ENCODE data around the gene MBOAT1. TPM values are rescaled to one million over a fixed set of nuclear protein-coding genes. Genes with fewer than 3 reads are reported as not detected.
A peak's percentile ranks its signal among the peaks of the same experiment; 100 is the strongest.

Gene MBOAT1
- total RNA-seq, 2 donors from 2014 or later = 5.0 to 7.0 TPM

DNA sequence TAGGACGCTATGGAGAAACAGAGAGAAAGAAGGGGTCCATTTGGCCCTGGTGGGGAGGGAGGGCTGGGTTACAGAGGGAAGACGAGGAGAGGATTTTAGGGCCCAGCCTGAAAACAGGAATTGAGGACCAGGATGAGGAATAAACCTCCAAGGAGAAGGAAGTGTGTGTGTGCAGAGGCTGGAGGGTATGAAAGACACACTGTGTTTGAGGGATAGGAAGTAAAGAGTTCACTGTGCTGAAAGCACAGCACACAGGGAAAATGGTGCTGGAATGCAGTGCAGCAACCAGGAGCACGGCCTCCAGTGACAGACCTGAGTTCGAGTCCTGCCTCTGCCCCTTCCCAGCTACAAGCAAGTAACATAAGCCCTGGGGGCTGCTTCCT lies 7.8 kb downstream of the MBOAT1 start:
- H3K27me3 ChIP-seq = no peaks in the 10 kb centered on the region
- TF ChIP-seq, protein P1, sequence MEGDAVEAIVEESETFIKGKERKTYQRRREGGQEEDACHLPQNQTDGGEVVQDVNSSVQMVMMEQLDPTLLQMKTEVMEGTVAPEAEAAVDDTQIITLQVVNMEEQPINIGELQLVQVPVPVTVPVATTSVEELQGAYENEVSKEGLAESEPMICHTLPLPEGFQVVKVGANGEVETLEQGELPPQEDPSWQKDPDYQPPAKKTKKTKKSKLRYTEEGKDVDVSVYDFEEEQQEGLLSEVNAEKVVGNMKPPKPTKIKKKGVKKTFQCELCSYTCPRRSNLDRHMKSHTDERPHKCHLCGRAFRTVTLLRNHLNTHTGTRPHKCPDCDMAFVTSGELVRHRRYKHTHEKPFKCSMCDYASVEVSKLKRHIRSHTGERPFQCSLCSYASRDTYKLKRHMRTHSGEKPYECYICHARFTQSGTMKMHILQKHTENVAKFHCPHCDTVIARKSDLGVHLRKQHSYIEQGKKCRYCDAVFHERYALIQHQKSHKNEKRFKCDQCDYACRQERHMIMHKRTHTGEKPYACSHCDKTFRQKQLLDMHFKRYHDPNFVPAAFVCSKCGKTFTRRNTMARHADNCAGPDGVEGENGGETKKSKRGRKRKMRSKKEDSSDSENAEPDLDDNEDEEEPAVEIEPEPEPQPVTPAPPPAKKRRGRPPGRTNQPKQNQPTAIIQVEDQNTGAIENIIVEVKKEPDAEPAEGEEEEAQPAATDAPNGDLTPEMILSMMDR (IDR thresholded peaks at IDR 0.05) = no peak
- H3K36me3 ChIP-seq = no peaks in the 10 kb centered on the region
- peaks cover 0 to 70% of the 10 kb centered on the region in 2 donors for H3K4me1 ChIP-seq
- no peaks in the 10 kb centered on the region for H3K9me3 ChIP-seq
- no peak for DNase-seq (ENCODE audit: low spot score)
- H3K27ac ChIP-seq = peak overlapping the region; percentile 55 to 79
- H3K4me3 ChIP-seq = no peak overlapping the region

DNA sequence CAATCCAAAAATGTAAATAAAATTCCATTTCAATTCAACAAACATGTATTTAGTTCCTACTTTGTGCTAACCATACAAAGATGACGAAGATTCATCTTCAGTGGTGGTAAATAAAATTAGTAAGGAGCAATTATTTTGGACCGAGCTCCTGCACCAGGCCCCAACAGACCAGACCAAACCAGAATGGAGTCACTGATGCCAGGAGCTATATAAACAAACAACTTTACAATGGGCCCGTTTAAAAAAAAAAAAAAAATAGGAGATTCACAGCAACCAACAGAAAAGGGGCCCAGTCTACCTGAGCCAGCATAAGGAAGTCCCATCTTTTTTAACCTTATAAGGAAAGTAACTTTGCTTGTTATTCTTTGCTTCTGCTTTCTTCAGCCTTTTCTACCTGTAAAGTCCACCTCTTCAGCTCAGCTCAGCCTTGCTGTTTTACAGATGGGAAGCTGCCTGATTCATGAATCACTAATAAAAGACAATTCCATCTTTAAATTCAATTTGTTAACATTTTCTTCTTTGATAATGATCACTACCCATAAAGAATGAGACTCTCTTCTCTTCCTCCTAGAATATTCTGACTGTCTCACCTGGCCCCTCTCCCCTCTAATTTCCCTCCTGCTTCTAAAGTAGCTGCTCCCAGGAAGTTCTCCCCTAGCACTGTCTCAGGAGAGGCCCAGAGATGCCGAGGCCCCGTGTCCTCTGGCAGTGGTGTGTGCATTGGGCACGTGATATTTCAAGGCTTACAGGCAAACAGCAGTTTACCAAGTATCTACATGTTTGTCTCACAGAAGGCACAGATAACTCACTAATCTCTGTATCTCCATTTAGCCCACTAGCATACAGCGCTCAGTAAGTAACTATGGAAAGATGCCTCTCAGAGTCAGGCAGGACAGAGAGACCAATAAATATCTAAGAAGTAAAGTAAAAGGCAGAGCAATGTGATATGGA lies 8.4 kb downstream of the MBOAT1 start:
- no peaks in the 10 kb centered on the region for H3K27me3 ChIP-seq
- H3K4me3 ChIP-seq = no peak overlapping the region
- H3K27ac ChIP-seq = peak overlapping the region; percentile 55 to 79
- TF ChIP-seq, protein P1 (IDR thresholded peaks at IDR 0.05) = no peak
- DNase-seq (ENCODE audit: low spot score) = no peak
- H3K9me3 ChIP-seq = no peaks in the 10 kb centered on the region
- H3K36me3 ChIP-seq = no peaks in the 10 kb centered on the region
- H3K4me1 ChIP-seq = peaks cover 0 to 65% of the 10 kb centered on the region in 2 donors

DNA sequence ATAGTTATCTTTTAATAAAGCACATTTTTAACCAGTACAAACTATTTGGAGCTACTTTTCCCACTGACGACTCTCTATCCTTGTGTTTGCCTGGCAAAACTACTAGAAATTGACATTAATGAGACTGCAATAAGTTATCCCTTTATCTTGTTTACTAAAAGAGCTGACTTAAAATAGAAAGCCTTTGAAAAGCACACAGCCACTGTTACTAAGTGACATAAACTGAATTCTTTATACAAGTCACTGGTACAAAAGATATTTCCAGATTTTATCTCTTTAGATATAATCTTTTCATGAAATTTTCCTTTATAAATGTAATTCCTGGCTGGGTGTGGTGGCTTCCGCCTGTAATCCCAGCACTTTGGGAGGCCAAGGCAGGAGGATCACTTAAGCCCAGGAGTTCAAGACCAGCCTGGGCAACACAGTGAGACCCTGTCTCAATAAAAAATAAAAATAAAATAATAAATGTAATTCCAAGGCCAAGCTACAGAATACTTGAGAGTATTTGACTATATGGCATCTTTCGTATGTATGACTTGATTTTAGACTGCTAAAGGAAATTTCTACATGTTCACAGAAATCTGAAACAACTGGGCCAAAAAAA lies 9.5 kb downstream of the MBOAT1 start:
- H3K9me3 ChIP-seq = no peaks in the 10 kb centered on the region
- H3K36me3 ChIP-seq = no peaks in the 10 kb centered on the region
- TF ChIP-seq, protein P1 (IDR thresholded peaks at IDR 0.05) = no peak
- H3K27me3 ChIP-seq = no peaks in the 10 kb centered on the region
- DNase-seq (ENCODE audit: low spot score) = no peak
- H3K4me1 ChIP-seq = peaks cover 0 to 62% of the 10 kb centered on the region in 2 donors
- H3K4me3 ChIP-seq = no peak overlapping the region
- peak overlapping the region; percentile 55 to 79 for H3K27ac ChIP-seq

DNA sequence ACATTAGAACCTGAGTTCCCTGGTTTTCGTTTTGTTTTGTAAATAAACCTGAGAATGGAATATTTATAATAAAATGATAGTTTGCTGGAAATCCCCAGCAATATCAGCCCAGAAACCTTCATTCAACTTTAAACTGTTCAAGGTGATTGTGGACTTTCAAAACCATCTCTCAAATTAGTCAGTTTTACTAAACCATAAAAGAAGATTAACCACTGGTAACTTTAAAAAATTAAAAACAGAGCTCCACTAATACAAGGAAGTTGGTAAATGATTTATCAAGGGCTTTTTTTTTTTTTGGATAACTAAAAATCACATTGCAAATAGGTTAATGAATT lies 10.0 kb downstream of the MBOAT1 start:
- no peaks in the 10 kb centered on the region for H3K27me3 ChIP-seq
- peaks cover 0 to 62% of the 10 kb centered on the region in 2 donors for H3K4me1 ChIP-seq
- H3K9me3 ChIP-seq = no peaks in the 10 kb centered on the region
- no peaks in the 10 kb centered on the region for H3K36me3 ChIP-seq
- no peak for DNase-seq (ENCODE audit: low spot score)
- H3K4me3 ChIP-seq = no peak overlapping the region
- H3K27ac ChIP-seq = peak overlapping the region; percentile 55 to 79
- TF ChIP-seq, protein P1 (IDR thresholded peaks at IDR 0.05) = no peak

DNA sequence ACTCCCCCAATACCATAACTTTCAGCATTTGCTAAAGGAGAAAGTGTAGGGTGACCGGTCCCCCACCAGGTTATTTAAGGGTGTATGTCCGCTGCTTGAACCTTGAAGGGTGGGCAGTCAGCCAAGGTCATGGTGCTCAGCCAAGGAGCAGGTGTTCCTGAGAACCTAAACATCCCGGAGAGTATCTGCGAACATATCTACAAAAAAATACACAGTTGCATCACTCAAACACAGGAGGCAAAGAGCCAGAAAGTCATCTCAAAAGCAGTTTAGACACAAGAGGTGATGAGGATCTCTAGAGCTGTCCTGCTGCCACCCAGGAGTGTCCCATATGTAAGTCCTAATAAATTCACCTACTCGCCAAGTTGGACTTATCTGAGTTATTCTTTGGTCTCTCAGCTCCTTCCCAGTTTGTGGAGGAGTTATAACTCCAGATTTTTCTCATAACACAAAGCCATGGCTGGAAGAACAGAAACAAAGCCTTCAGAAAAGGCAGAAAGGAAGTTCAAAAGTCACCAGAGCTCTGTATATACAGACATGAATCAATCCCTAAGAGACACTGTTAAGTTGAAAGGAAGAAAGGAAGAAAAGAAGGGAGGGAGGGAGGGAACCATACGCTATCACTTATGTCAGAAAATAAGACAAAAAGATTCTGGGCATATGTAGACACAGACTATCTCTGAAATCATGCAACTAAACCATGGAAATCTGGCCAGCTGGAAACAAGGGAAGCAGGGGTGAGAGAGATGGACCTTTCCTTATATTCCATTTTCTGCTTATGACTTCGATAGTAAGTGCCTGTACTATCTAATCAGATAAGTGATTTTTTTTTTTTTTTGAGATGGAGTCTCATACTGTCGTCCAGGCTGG lies 11.3 kb downstream of the MBOAT1 start:
- TF ChIP-seq, protein P1 (IDR thresholded peaks at IDR 0.05) = no peak
- no peaks in the 10 kb centered on the region for H3K36me3 ChIP-seq
- no peaks in the 10 kb centered on the region for H3K27me3 ChIP-seq
- DNase-seq (ENCODE audit: low spot score) = no peak
- peak overlapping the region; percentile 55 to 79 for H3K27ac ChIP-seq
- no peaks in the 10 kb centered on the region for H3K9me3 ChIP-seq
- peaks cover 0 to 52% of the 10 kb centered on the region in 2 donors for H3K4me1 ChIP-seq
- no peak overlapping the region for H3K4me3 ChIP-seq
